GM21526 (cell line): ENCODE data around the gene FAM83F.

ENCODE experiments used
- ATAC-seq: cut with Tn5 transposase; IDR thresholded peaks from one replicate; pipeline ENCODE4 v1.9.1; 2021; ENCODE audit warnings: moderate library complexity; ENCODE audit not compliant: unreplicated experiment, low FRiP score

FAM83F gene

GRCh38 chr22:40054486-40054885 is 59.7 kb downstream of the FAM83F start:
- ATAC-seq: no peak

- ATAC-seq: no peak
Measured at GRCh38 chr22:40055143-40055883, 60.6 kb downstream of the FAM83F start.

- no peak for ATAC-seq
Measured at GRCh38 chr22:40056154-40056553, 61.4 kb downstream of the FAM83F start.

- no peak for ATAC-seq
Measured at GRCh38 chr22:40056559-40056958, 61.8 kb downstream of the FAM83F start.

- no peak for ATAC-seq
Measured at GRCh38 chr22:40057652-40058051, 62.9 kb downstream of the FAM83F start.

GRCh38 chr22:40058265-40058664 is 63.5 kb downstream of the FAM83F start:
- no peak for ATAC-seq

- ATAC-seq: no peak
Measured at GRCh38 chr22:40065981-40066380, 71.2 kb downstream of the FAM83F start.

- ATAC-seq: no peak
Measured at GRCh38 chr22:40067639-40068038, 72.9 kb downstream of the FAM83F start.

- ATAC-seq: no peak
Measured at GRCh38 chr22:40070701-40071100, 75.9 kb downstream of the FAM83F start.

- no peak for ATAC-seq
Measured at GRCh38 chr22:40071720-40072119, 77.0 kb downstream of the FAM83F start.

- ATAC-seq: no peak
Measured at GRCh38 chr22:40076702-40077645, 82.2 kb downstream of the FAM83F start.

GRCh38 chr22:40077646-40078016 is 82.9 kb downstream of the FAM83F start:
- no peak for ATAC-seq

GRCh38 chr22:40081662-40082061 is 86.9 kb downstream of the FAM83F start:
- ATAC-seq: no peak

- no peak for ATAC-seq
Measured at GRCh38 chr22:40082184-40082583, 87.4 kb downstream of the FAM83F start.

- ATAC-seq: no peak
Measured at GRCh38 chr22:40083794-40084193, 89.0 kb downstream of the FAM83F start.

- no peak for ATAC-seq
Measured at GRCh38 chr22:40084246-40084645, 89.5 kb downstream of the FAM83F start.

- ATAC-seq: no peak
Measured at GRCh38 chr22:40088818-40089217, 94.1 kb downstream of the FAM83F start.
